ENCODE results near the gene SLC1A2.

Gene SLC1A2

GRCh38 chr11:35402751-35403660, 16.4 kb downstream of the SLC1A2 start:
- DNase-seq (ENCODE audit: low read depth) = no peak
- TF ChIP-seq CTCF (IDR thresholded peaks at IDR 0.05; ENCODE audit: insufficient read depth, low read depth, low read length, missing control alignments) = no peak
- no peak overlapping the region for H3K4me3 ChIP-seq (ENCODE audit: low read depth, low read length)

- TF ChIP-seq CTCF (IDR thresholded peaks at IDR 0.05; ENCODE audit: insufficient read depth, low read depth, low read length, missing control alignments) = no peak
- H3K4me3 ChIP-seq (ENCODE audit: low read depth, low read length) = no peak overlapping the region
- DNase-seq (ENCODE audit: low read depth) = no peak
These were observed 20.5 kb downstream of the SLC1A2 start for GRCh38 chr11:35398881-35399280.

GRCh38 chr11:35394941-35395340, 24.4 kb downstream of the SLC1A2 start:
- DNase-seq (ENCODE audit: low read depth) = no peak

GRCh38 chr11:35393098-35393497, 26.3 kb downstream of the SLC1A2 start:
- no peak for DNase-seq (ENCODE audit: low read depth)
- no peak overlapping the region for H3K4me3 ChIP-seq (ENCODE audit: low read depth, low read length)
- TF ChIP-seq CTCF (IDR thresholded peaks at IDR 0.05; ENCODE audit: insufficient read depth, low read depth, low read length, missing control alignments) = no peak

More at GRCh38 chr11:35394941-35395340, 24.4 kb downstream of the SLC1A2 start:
- no peak for TF ChIP-seq CTCF (IDR thresholded peaks at IDR 0.05; ENCODE audit: insufficient read depth, low read depth, low read length, missing control alignments)
- H3K4me3 ChIP-seq (ENCODE audit: low read depth, low read length) = no peak overlapping the region

- TF ChIP-seq CTCF (IDR thresholded peaks at IDR 0.05; ENCODE audit: insufficient read depth, low read depth, low read length, missing control alignments) = peak; percentile 84
- peak; percentile 80 for DNase-seq (ENCODE audit: low read depth)
- H3K4me3 ChIP-seq (ENCODE audit: low read depth, low read length) = peak overlapping the region; percentile 18; the same call in 1 of the 2 replicates
These were observed 27.3 kb downstream of the SLC1A2 start for GRCh38 chr11:35391922-35392688.

GRCh38 chr11:35390737-35391682, 28.3 kb downstream of the SLC1A2 start:
- peak; percentile 79 for DNase-seq (ENCODE audit: low read depth)
- peak overlapping the region; percentile 18; the same call in 1 of the 2 replicates for H3K4me3 ChIP-seq (ENCODE audit: low read depth, low read length)

More at GRCh38 chr11:35390737-35391682, 28.3 kb downstream of the SLC1A2 start:
- TF ChIP-seq CTCF (IDR thresholded peaks at IDR 0.05; ENCODE audit: insufficient read depth, low read depth, low read length, missing control alignments) = no peak

All from GM12865 (cell line).